ENCODE results near the gene CBLB. TPM values are rescaled to one million over a fixed set of nuclear protein-coding genes. Genes with fewer than 3 reads are reported as not detected.

The CBLB gene
- total and polyA plus RNA-seq, 9 of the 15 experiments (the other 6 are each of a cell fraction or from before 2014, with no cell fraction given): 1.8 to 8.1 (median 5.3) TPM

GRCh38 chr3:105793040-105793439, 75.8 kb downstream of the CBLB start:
- DNase-seq (ENCODE audit: extremely low read depth in 1 of 4, low spot score in 3 of 4) (no peak), FAIRE-seq (no peak), ATAC-seq (no peak)
- Histone ChIP-seq H3K9me3 (replicated peaks; ENCODE audit: control insufficient read depth, insufficient read depth, low read depth, low read length) (no peaks in the 10 kb centered on the region), H4K20me1 (replicated peaks; ENCODE audit: control insufficient read depth, insufficient read depth, low read length) (no peaks in the 10 kb centered on the region), H3K9me1 (ENCODE audit: control insufficient read depth, insufficient read depth, low read length) (no peaks in the 10 kb centered on the region), H3K79me2 (ENCODE audit: control insufficient read depth, insufficient read depth, low read length) (no peaks in the 10 kb centered on the region), H3K4me3 (no peak overlapping the region), H3K27ac (ENCODE audit: extremely low read depth, low read depth, low read length) (no peak overlapping the region), H3K9ac (ENCODE audit: insufficient read depth in 1 of 2, low read depth in 2 of 2, low read length in 2 of 2) (no peak overlapping the region), H3K4me2 (ENCODE audit: insufficient read depth, low read length) (no peak overlapping the region), H3K27me3 (ENCODE audit: control insufficient read depth in 2 of 2, insufficient read depth in 2 of 2, low read length in 2 of 2) (no peaks in the 10 kb centered on the region), H2AFZ (ENCODE audit: low read depth, low read length) (no peak overlapping the region), H3K4me1 (replicated peaks in 1 of 2; ENCODE audit: control insufficient read depth in 2 of 2, insufficient read depth in 2 of 2, low read length in 2 of 2) (no peaks in the 10 kb centered on the region), H3K36me3 (ENCODE audit: control insufficient read depth, insufficient read depth, low read length) (no peaks in the 10 kb centered on the region)
- intact Hi-C loops (cut with micrococcal nuclease): no loop called here
- ChIA-PET POLR2A (no interaction called here), CTCF (ENCODE audit: low intra/inter-chr PET ratio) (interaction anchor here (0.7 kb wide), 1 partner anchor 1545 kb away, joined by 3 read pairs; no protein-coding TSS in a partner anchor)
- no TSS peak for BruUV-seq (replicated peaks)
- in situ Hi-C loops (cut with MboI): no loop called here
- WGBS (ENCODE audit: insufficient coverage, low coverage, missing lambda C conversion rate): 28% methylated on average over 1 of the region's 2 CpGs
- TF ChIP-seq EP400 (IDR thresholded peaks at IDR 0.05) (no peak), ZNF197 (CRISPR knock-in tag; IDR thresholded peaks at IDR 0.05; ENCODE audit: low read depth) (no peak), ZNF277 (CRISPR knock-in tag; IDR thresholded peaks at IDR 0.05; ENCODE audit: borderline replicate concordance) (no peak), RUNX1 (IDR thresholded peaks at IDR 0.05; ENCODE audit: low read depth) (no peak), ESRRB (CRISPR knock-in tag; IDR thresholded peaks at IDR 0.05; ENCODE audit: borderline replicate concordance) (no peak), TAL1 (IDR thresholded peaks at IDR 0.05) (no peak), HIVEP1 (CRISPR knock-in tag; IDR thresholded peaks at IDR 0.05) (no peak), ZBTB17 (CRISPR knock-in tag; IDR thresholded peaks at IDR 0.05) (no peak), SNIP1 (IDR thresholded peaks at IDR 0.05; ENCODE audit: low read depth) (no peak), GABPB2 (CRISPR knock-in tag; conservative IDR thresholded peaks at IDR 0.05) (no peak), E2F6 (IDR thresholded peaks at IDR 0.05; ENCODE audit: borderline replicate concordance in 1 of 2, extremely low read depth in 1 of 2, insufficient read depth in 1 of 2, insufficient read length in 1 of 2, low read depth in 1 of 2, low read length in 1 of 2, poor library complexity in 1 of 2, severe bottlenecking in 1 of 2) (no peak), FOXP1 (CRISPR knock-in tag; IDR thresholded peaks at IDR 0.05) (no peak), ZBTB43 (CRISPR knock-in tag; IDR thresholded peaks at IDR 0.05) (no peak), NR3C1 (CRISPR knock-in tag; IDR thresholded peaks at IDR 0.05) (no peak), YBX1 (IDR thresholded peaks at IDR 0.05) (no peak), THRAP3 (IDR thresholded peaks at IDR 0.05; ENCODE audit: borderline replicate concordance) (no peak), HOMEZ (CRISPR knock-in tag; IDR thresholded peaks at IDR 0.05) (no peak)

All from K562 (cell line).